Jurkat, Clone E6-1 (cell line): Measurements from ENCODE around the gene TIAL1.

Experiments
- DNase-seq: peaks from one replicate; pipeline ENCODE4 v3.0.0-alpha.2; 2011; ENCODE audit warnings: low read depth, low spot score
- H3K4me3 ChIP-seq: 2 replicates; pipeline ENCODE4 v1.5.1; 2011; ENCODE audit warnings: mild to moderate bottlenecking, low read length, control low read depth, moderate library complexity

Gene TIAL1

DNA sequence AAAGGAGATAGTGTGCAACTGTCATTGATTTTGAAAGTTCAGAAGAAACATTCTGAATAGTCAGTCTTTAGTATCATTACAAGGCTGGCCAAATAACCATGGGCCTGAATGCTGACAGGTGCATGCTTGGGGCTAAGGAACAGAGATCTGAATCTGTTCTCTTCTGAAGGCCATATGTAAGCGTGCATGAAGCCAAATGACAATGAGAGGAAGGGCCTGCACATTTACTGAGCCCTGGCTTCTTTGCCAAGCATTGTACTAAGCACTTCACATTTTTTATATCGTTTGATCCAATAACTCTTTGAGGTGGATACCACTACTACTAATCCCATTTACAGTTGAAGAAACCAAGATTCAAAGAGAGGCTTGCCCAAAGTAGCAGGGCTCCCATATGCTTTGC lies 22.5 kb upstream of the TIAL1 start:
- no peak overlapping the region for H3K4me3 ChIP-seq
- no peak for DNase-seq

DNA sequence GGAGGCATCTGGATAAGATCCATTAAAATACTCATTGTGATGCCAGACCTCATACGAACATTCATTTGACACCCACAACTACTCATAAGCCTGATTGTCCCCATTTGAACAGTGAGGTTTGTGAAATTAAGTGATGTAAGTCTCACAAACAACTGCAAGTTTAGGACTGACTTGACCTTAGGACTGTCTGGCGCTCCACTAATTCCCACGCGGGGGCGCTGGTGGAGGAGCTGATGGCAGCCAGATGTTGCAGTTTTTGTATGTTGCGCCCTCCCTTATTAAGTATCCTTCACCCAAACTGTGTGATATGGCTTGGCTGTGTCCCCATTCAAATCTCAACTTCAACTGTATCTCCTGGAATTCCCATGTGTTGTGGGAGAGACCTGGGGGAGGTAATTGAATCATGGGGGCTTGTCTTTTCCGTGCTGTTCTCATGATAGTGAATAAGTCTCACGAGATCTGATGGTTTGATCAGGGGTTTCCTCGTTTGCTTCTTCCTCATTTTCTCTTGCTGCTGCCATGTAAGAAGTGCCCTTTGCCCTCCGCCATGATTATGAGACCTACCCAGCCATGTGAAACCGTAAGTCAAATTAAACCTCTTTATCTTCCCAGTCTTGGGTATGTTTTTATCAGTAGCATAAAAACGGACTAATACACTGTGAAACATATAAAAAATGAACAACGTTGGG lies 20.3 kb upstream of the TIAL1 start:
- H3K4me3 ChIP-seq = 0 out of 2 replicates have a peak overlapping the region, but pooled peaks have one; percentile 3
- DNase-seq = no peak

DNA sequence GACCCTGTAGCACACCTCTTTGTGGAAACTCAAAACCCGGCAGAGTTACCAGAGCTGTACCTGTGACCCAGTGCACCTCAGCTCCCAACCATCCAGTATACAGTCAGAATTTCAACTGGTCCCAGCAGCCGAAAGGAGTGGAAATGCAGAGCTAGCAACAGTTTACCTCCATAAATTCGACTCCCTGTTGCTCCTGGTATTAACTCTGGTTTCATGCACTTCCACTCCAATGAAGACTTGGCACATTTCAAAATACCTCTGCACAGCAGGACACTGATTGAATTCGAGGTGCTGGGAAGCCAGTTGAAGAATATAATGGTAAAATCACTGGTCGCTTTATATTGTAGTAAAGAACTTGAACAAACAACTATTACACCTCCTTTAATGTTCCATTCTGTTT lies 17.9 kb upstream of the TIAL1 start:
- no peak for DNase-seq
- H3K4me3 ChIP-seq = no peak overlapping the region

DNA sequence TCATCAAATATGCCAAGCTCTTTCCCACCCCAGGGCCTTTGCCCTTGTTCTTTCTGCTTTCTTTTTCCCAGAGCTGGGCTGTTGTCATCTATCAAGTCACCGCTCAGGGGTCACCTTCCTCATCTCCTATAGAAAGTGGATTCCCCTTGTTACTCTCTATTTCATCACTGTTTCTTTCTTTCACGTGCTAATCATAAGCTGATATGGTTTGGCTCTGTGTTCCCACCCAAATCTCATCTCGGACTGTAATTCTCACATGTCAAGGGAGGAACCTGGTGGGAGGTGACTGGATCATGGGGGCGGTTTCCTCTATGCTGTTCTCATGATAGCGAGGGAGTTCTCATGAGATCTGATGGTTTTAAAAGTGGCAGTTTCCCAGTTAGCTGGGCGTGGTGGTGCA lies 17.0 kb upstream of the TIAL1 start:
- no peak overlapping the region for H3K4me3 ChIP-seq
- no peak for DNase-seq

DNA sequence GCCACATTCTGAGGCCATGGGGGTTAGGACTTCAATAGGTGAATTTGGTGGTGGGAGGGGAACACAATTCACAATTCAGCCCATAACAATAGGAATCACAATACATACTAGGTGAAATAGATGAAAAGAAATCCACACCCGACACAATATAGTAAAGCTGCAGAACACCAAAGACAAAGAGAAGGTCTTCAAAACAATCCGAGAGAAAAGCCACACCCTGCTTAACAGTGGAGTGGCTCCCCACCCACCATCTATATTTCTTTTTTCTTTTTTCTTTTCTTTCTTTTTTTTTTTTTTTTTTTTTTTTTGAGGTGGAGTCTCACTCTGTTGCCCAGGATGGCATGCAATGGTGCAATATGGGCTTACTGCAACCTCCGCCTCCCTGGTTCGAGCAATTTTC lies 14.7 kb upstream of the TIAL1 start:
- DNase-seq = no peak
- no peak overlapping the region for H3K4me3 ChIP-seq

DNA sequence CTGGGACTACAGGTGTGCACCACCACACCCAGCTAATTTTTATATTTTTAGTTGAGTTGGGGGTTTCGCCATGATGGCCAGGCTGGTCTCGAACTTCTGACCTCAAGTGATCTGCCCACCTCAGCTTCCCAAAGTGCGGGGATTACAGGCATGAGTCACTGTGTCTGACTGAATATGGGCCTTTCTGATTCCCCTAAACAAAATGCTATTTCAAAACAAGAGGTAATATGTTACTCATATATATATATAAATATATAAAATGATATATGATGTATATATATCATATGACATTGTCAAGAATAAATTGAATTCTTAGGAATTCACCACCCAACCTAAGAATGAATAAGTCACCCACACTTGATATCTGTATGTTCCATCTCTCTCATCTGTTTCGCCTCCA lies 12.8 kb upstream of the TIAL1 start:
- no peak for DNase-seq
- no peak overlapping the region for H3K4me3 ChIP-seq

DNA sequence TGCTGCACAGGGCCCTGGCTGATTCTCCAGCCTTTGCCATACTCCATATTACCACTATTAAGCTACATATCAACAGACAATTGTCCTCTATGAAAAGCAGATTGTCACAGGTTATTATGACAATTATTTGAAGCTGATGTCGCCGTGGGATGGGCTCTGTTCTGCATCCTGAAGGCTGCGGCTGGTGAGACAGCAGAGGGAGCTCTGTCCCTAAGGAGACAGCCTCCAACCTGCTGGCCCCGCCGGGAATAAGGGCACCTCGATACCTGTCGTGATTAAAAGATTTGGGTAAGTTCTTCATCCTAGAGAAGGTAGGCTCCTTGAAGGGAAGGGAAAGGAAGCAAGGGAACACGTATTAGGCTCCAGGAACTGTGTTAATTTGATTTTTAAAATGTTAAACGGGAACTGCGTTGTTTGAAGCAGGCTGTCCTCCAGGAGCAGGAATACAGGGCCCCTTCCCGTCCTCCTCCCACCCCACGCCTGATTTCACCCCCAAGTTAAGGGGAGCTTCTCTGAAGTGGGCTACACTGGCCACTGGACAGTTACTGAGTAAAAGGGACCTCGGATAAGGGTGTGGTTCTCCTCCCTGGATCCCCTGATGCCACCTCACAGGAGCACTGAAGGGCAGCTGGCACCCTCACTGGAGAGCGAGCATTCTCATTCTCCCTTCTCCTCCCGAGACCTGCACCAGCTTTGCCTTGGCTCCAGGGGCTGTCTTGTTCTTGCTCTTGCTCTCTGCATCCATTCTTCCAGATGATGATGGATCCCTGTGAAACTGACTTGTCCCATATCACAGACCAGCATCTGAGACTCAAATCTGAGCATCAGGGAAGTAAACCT lies 11.8 kb upstream of the TIAL1 start:
- H3K4me3 ChIP-seq = no peak overlapping the region
- no peak for DNase-seq

DNA sequence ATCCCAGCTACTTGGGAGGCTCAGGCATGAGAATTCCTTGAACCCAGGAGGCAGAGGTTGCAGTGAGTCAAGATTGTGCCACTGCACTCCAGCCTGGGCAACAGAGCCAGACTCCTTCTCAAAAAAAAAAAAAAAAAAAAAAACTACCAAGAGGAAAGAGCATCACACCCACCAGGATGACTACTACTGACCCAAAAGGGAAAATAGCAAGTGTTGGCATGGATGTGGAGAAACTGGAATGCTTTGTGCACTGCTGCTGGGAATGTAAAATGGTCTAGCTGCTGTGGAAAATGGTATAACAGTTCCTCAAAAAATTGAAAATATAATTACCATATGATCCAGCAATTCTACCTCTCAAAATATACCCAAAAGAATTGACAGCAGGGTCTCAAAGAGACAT lies 7.7 kb upstream of the TIAL1 start:
- no peak for DNase-seq
- no peak overlapping the region for H3K4me3 ChIP-seq

DNA sequence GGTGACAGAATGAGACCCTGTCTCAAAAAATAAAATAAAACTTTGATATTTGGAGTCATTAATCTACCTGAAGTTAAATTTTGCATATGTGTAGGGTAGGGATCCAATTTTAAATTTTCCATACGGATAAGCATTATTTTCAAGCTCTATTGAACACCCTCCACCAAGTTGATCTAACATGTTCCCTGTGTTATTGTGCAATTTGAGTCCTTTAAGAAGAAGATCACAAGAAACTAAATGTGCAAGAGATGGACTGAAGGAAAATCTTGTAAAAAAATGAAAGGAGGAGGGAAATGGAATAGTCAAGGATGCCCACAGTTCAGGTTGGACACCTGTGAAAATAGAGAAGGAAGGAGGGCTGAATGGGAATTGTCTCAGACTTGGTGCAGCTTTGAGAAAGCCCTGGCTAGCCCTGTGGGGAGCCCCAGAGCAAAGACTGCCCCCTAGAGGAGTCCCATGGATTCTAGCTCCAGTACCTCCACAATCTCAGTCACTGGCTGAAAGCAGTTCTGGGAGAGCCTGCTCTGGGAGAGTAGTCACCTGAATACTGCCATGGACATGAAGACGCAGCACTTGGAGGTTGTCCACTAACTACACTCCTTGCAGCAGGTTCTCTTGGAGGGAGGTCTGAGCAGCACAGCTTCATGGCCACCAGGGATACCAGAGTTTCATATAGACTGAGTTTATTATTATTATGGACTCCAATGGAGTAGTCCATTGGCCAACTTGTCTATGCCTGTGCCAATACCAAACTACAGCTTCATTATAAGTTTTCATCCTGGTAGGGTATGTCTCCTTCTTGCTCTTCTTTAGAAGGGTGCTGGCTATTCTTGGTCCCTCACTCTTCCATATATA lies 5.7 kb upstream of the TIAL1 start:
- DNase-seq = no peak
- H3K4me3 ChIP-seq = no peak overlapping the region

DNA sequence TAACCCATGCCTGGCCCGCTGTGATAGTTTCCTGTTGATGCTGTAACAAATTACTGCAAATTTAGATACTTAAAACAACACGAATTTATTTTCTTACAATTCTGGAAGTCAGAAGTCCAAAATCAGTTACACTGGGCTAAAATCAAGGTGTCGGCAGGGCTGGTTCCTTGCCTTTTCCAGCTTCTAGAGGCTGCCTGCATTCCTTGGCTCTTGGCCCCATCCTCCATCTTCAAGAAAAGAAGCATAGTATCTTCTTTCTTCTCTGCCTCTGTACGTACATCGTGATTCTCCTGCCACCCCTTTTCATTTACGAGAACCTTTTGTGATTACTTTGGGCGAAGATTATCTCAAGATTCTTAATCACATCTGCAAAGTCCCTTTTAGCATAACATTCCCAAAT lies 1.6 kb upstream of the TIAL1 start:
- H3K4me3 ChIP-seq = no peak overlapping the region
- no peak for DNase-seq

DNA sequence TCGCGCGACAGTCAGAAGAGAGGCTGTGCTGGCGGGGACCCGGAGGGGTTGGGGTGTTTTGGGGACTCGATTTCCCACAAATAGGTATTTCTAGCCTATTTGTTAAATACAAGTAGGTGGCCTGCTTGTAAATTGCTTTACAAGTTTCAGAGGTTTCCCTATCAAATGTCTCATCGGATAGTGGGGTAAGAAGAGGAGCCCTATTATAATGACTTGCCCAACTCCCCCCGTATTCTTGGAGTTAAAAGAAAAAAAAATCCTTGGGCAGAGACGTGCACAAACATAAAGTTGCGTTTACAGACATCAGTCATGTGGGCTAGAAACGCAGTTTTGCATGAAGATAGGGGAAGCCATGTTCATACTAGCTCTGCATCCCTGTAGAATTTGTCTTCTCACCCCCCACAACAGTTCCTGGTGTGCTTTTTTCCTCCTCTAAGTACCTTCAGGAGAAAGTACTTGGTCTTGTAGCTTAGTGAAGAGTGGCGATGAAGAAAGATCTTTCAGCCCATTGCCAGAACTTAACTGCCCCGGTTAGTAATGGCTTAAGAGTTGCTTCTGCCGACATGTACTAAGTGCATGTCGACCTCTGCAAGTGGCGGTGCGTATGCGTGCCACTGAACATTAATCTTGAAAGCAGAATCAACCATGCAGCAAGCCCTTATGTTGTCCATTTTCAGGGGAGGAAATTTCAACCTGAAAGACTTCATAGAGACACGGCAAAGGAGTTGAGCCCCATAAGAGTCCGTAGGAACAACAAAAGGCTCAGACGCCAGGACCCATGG lies 832 bp upstream of the TIAL1 start:
- H3K4me3 ChIP-seq = peak overlapping the region; percentile 97
- DNase-seq = no peak

DNA sequence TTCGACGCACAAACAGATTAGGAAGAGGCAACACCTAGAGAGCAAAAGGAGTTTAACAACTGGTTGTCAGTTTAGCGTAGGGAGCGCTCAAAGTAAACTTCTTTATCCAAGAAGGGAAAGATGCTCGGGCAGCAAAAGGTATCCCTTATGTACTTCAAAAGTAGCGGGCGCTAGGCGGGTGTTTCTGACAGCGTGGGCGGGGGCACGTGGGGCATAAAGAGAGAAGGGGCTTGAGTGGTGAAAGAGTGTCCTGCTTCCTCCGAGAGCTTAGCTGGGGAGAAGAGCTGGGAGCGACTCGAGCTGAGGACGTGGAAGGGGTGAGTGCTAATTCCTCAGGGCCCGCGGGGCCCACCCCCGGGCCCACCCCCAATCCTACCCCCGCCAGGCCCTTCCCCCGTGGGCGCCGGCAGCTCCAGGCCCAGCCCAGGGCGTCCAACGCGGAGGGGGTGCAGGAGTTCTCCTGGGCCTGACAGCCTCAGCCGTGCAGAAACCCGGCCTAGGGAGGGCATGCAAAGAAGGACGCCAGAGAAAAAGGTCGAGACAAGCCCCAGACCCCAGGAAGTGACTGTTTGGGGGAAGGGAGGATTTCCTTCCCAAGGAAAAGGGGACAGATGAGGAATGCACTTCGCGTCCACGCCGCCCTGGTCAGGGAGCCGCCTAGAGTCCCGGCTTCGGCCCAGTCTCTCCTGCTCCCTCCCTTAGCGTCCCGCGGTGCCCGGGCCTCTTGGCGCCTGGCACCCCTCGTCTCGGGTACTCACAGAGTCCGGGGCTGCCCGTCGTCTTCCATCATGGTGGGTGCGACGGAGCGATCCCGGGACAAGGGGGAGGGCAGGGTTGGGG lies 868 bp downstream of the TIAL1 start:
- peak overlapping the region; percentile 97 for H3K4me3 ChIP-seq
- no peak for DNase-seq

DNA sequence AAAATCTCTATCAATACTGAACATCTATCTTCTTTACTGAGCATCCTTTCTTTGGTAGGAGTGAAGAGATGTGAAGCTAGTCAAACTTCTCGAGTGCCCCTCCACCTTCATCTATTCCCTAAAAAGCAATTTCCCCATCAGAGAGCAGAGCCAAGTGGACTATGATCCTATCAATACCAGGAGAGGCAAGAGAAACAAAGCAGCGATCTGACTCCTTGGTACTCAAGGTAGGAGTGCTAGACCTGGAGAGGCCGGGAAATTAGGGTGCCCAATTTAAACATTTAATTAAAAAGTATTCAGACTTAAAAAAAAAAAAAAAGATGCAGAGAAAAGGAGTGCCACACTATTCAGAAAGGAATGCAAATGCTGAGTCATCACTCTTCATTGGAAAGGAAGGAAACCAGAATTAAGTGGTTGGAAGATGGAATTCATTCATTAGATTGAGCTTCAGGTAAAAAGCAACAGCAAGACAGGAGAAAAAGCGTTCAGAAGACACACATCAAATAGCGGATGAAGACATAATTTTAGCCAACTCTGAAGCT lies 1.6 kb downstream of the TIAL1 start:
- H3K4me3 ChIP-seq = peak overlapping the region; percentile 97
- DNase-seq = no peak

DNA sequence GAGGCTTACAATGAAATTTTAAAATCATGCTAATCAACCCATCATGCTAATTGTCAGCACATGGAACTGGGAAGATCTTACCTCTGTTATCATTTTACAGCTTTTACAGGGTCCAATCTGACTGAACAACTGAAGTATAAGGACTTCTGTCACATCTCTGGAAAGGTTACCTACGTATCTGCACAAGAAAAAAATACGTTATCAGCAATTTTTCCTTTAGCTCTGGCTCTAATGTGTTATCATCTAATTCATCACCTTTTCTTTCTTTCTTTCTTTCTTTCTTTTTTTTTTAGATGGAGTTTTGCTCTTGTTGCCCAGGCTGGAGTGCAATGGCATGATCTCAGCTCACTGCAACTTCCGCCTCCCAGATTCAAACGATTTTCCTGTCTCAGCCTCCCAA lies 8.7 kb downstream of the TIAL1 start:
- no peak for DNase-seq
- no peak overlapping the region for H3K4me3 ChIP-seq

DNA sequence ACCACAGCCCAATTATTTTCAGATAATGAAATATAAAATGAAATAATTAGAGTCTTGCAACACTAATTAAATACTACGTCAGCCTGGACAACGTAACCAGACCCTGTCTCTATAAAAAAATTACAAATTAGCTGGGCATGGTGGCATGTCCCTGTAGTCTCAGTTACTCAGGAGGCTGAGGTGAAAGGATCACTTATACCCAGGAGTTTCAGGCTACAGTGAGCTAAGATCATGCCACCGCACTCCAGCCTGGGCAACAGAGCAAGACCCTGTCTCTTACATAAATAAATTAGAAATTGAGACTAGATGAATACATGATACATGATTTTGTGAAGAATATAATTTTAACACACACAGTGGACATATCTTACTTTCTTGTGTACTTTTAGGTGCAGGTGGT lies 18.4 kb downstream of the TIAL1 start:
- no peak overlapping the region for H3K4me3 ChIP-seq
- no peak for DNase-seq

DNA sequence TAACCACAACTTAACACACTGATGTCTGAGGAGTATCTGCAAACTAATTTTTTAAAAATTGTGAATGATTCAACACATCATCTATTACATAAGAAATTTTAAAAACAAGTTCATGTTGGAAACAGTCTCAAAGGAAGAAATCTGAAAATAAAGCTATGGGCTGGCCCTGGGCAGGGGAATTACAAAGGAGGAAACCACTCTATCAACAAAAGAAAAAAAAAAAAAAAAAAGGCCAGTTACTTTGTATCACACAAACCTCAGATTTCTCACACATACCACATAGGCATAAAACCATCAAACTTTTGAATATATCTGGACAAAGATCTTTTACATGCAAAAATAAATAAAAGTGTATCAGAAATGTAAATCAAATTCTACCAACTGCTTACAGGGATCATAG lies 20.8 kb downstream of the TIAL1 start:
- H3K4me3 ChIP-seq = no peak overlapping the region

DNA sequence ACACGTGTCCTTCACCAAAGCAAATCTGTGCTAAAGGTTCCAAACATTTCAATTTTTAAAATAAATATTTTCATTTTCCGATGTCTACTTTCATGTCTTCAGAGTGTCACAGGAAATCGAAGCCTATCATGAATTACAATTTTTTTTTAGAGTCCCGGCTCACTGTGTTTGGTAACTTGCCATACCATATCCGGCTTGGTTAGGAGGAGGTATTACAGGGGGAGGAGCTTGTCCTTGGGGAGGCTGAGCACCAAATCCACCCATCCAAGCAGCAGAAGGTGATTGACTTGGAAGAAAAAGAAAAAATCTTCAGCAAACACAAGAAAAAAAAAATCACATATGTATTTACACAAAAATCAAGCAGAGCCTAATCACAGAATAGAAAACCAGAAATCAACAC lies 21.3 kb downstream of the TIAL1 start:
- no peak overlapping the region for H3K4me3 ChIP-seq

More for the DNA sequence above, 20.8 kb downstream of the TIAL1 start:
- no peak for DNase-seq

DNA sequence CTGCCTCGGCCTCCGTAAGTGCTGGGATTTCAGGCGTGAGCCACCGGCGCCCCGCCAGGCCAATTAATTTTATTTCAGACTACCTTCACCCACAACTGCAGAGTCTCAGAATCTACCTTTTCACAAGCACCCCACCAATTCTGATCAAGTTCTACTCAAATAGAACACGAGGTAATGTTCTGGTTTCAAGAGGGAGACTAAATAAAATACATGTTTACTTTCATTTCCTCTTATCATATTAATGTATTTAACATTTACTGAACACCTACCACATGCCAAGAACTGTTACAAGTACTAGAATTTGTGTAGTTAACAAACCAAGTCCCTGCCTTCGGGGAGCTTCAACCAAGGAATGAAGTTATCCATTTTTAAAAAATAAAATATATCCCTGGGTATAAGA lies 28.8 kb downstream of the TIAL1 start:
- no peak overlapping the region for H3K4me3 ChIP-seq
- DNase-seq = no peak

More for the DNA sequence above, 21.3 kb downstream of the TIAL1 start:
- DNase-seq = peak; percentile 70
